Measurements from ENCODE around the gene TBC1D2B.
A peak's percentile ranks its signal among the peaks of the same experiment; 100 is the strongest.
"Not testable (repeated sequence)": the region's sequence is repeated elsewhere in the genome, so short reads cannot be mapped to it uniquely, and the experiment has no call there.

Gene TBC1D2B

GRCh38 chr15:77969055-77969454 lies 108.5 kb downstream of the TBC1D2B start:
- no peak for TF ChIP-seq CTCF (conservative IDR thresholded peaks at IDR 0.05; ENCODE audit: low read depth, low read length)
- H3K4me3 ChIP-seq (ENCODE audit: low read depth, low read length): no peak overlapping the region

GRCh38 chr15:77967798-77968197 lies 109.7 kb downstream of the TBC1D2B start:
- DNase-seq (ENCODE audit: low read depth): no peak
- no peak overlapping the region for H3K4me3 ChIP-seq (ENCODE audit: low read depth, low read length)
- no peak for TF ChIP-seq CTCF (conservative IDR thresholded peaks at IDR 0.05; ENCODE audit: low read depth, low read length)

More at GRCh38 chr15:77969055-77969454, 108.5 kb downstream of the TBC1D2B start:
- no peak for DNase-seq (ENCODE audit: low read depth)

- not testable (repeated sequence) for H3K4me3 ChIP-seq (ENCODE audit: low read depth, low read length); DNase-seq (ENCODE audit: low read depth)
These were observed 110.3 kb downstream of the TBC1D2B start for GRCh38 chr15:77967235-77967615.

GRCh38 chr15:77966540-77967234 lies 110.8 kb downstream of the TBC1D2B start:
- H3K4me3 ChIP-seq (ENCODE audit: low read depth, low read length): no peak overlapping the region
- peak; percentile 75 for DNase-seq (ENCODE audit: low read depth)
- TF ChIP-seq CTCF (conservative IDR thresholded peaks at IDR 0.05; ENCODE audit: low read depth, low read length): peak; percentile 95

- DNase-seq (ENCODE audit: low read depth): no peak
- no peak for TF ChIP-seq CTCF (conservative IDR thresholded peaks at IDR 0.05; ENCODE audit: low read depth, low read length)
- no peak overlapping the region for H3K4me3 ChIP-seq (ENCODE audit: low read depth, low read length)
These were observed 113.3 kb downstream of the TBC1D2B start for GRCh38 chr15:77964193-77964592.

GRCh38 chr15:77959432-77959879 lies 118.1 kb downstream of the TBC1D2B start:
- peak overlapping the region; percentile 44 for H3K4me3 ChIP-seq (ENCODE audit: low read depth, low read length)
- peak; percentile 96 for TF ChIP-seq CTCF (conservative IDR thresholded peaks at IDR 0.05; ENCODE audit: low read depth, low read length)
- peak; percentile 70 for DNase-seq (ENCODE audit: low read depth)

- not testable (repeated sequence) for H3K4me3 ChIP-seq (ENCODE audit: low read depth, low read length); DNase-seq (ENCODE audit: low read depth)
These were observed 118.6 kb downstream of the TBC1D2B start for GRCh38 chr15:77958716-77959431.

GRCh38 chr15:77958021-77958420 lies 119.5 kb downstream of the TBC1D2B start:
- DNase-seq (ENCODE audit: low read depth); H3K4me3 ChIP-seq (ENCODE audit: low read depth, low read length): not testable (repeated sequence)

GRCh38 chr15:77953926-77954325 lies 123.6 kb downstream of the TBC1D2B start:
- H3K4me3 ChIP-seq (ENCODE audit: low read depth, low read length): not testable (repeated sequence)
- peak; percentile 71 for DNase-seq (ENCODE audit: low read depth)

Data from choroid plexus epithelial cell (primary cell).